HTR-8/SVneo (cell line): ENCODE data around the gene PCGF3.
"Not testable (repeated sequence)": the region's sequence is repeated elsewhere in the genome, so short reads cannot be mapped to it uniquely, and the experiment has no call there.

Source experiments
- DNase-seq: peaks from one replicate; pipeline ENCODE4 v3.0.0; 2011; ENCODE audit warnings: low spot score, mixed read lengths; ENCODE audit not compliant: insufficient read length
- FAIRE-seq: peaks from 2 replicates; lab custom pipeline; 2011; peaks lifted over from hg19 to GRCh38; lab: Jason Lieb, UNC

PCGF3 gene

DNA sequence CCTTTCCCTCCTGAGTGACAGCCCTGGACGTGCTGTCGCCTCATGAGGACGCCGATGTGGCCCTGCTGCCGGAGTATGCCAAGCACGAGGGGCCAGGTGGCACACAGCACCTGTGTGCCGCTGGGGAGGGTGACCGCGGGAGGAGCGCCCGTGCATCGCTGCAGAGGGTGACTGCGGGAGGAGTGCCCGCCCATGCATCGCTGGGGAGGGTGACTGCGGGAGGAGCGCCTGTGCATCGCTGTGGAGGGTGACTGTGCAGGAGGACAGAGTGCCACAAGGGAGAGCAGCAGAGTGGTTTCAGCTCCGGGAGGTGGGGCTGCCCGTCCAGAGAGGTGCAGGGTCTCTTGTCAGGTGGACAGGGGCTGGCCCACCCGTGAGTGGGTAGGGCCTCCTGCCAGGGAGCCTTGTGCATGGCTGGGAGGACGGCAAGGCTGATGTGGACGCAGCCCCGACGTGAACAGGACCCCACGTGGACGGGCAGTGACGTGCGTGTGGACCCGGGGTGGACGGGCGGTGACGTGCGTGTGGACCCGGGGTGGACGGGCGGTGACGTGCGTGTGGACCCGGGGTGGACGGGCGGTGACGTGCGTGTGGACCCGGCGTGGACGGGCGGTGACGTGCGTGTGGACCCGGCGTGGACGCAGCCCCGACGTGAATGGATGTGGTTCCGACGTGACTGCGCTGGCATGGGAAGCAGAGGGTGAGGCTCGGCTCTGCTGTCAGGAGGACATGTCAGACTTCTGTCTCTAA lies 14.7 kb downstream of the PCGF3 start:
- FAIRE-seq (no peak), DNase-seq (no peak)

DNA sequence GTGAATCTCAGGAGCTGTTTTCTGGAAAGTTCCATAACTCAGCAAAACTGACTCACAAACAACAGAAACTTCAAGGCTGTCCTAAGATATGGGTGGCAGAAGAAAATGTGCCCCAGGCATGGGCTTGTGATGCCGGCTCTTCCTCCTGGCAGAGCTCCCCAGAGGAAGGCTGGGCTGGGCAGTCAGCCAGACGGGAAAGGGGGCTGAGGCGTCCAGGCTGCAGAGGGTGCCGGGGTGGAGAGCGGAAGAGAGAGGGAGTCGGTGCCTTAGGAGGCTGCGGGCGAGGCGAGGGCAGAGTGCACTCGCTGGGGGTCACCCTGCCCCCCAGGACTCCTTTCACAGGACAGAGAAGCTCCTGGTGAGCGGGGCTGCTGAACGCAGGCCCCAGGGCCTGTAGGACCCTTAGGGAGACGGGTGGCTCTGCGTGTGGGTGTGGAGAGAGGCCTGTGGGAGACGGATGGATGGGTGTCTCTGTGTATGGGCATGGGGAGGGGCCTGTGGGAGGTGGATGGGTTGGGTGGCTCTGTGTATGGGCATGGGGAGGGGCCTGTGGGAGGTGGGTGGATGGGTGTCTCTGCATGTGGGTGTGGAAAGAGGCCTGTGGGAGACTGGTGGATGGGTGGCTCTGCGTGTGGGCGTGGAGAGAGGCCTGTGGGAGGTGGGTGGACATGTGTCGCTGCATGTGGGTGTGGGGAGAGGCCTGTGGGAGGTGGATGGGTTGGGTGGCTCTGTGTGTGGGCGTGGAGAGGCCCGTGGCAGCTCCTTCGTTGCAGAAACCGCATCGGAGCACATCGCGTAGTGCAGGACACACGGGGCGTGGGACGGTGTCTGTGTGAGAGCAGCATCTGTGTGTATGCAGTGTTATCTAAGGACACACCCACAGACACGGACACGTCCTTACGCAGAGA lies 15.9 kb downstream of the PCGF3 start:
- DNase-seq (no peak), FAIRE-seq (no peak)

DNA sequence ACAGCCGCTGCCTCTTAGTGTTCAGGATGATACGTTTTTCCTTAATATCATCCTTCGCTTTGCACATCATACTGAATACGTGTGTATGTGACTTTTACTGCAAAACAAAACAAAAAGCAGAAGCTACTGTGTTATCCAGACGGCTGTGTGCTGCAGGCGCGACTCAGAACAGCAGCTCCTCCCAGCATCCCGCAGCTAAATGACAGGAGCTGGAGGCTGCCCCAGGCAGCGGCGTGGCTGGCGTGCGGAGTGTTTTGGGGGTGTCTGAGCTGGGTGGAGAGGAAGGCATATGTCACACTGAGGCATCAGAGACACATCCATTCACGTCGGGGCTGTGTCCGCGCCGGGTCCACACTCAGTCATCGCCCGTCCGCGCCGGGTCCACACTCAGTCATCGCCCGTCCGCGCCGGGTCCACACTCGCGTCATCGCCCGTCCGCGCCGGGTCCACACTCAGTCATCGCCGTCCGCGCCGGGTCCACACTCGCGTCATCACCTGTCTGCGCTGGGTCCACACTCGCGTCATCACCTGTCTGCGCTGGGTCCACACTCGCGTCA lies 16.6 kb downstream of the PCGF3 start:
- peak; percentile 42 for FAIRE-seq
- no peak for DNase-seq

DNA sequence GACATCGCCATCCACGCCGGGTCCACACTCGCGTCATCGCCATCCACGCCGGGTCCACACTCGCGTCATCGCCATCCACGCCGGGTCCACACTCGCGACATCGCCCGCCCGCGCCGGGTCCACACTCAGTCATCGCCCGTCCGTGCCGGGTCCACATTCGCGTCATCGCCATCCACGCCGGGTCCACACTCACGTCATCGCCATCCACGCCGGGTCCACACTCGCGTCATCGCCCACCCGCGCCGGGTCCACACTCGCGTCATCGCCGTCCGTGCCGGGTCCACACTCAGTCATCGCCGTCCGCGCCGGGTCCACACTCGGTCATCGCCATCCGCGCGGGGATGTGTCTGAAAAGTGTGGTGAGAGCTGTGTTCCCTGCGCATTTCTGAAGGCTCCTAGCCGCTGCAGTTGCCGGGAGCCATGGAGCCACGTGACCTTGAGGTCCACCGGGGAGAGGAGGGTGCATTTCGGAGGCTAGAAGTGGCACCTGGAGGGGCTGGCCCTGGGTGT lies 17.3 kb downstream of the PCGF3 start:
- FAIRE-seq (no peak), DNase-seq (no peak)

DNA sequence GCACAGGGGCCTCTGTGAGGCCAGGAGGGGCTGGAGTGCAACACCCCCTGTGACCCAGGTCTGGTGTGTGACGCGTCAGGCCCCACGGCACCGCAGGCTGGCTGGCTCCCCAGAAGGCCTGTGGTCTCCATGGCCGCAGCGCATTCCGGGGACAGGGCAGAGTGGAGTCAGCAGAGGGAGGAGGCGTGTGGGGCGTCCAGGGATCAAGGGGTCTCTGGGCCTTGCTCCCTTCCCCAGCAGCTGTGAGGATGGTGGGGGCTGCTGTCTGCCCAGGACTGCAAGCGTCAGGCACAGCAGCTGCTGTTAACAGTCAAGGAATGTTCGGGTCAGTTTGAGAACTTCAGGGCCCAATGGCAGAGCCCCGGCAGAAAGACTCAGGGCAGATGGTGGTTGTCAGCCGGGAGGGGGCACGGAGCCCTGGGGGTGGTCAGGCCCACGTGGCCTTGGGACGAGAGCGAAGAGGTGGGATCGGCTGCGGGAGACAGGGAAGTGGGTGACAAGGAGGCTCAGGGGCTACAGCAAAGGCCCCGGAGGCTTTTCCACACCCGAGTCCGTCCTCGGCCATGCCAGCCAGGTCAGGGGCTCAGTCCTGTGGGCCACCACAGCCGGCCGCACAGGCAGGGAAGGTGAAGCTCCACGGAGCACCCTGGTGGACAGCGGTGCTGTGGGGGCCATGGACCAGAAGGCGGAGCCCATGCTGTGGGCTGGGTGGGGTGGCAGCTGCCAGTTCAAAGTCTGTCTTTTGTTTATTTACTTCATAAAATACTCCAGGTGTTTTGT lies 18.3 kb downstream of the PCGF3 start:
- no peak for FAIRE-seq

GRCh38 chr4:725391-726234 lies 20.0 kb downstream of the PCGF3 start:
- FAIRE-seq (no peak), DNase-seq (no peak)

More for the DNA sequence above, 18.3 kb downstream of the PCGF3 start:
- DNase-seq = no peak

DNA sequence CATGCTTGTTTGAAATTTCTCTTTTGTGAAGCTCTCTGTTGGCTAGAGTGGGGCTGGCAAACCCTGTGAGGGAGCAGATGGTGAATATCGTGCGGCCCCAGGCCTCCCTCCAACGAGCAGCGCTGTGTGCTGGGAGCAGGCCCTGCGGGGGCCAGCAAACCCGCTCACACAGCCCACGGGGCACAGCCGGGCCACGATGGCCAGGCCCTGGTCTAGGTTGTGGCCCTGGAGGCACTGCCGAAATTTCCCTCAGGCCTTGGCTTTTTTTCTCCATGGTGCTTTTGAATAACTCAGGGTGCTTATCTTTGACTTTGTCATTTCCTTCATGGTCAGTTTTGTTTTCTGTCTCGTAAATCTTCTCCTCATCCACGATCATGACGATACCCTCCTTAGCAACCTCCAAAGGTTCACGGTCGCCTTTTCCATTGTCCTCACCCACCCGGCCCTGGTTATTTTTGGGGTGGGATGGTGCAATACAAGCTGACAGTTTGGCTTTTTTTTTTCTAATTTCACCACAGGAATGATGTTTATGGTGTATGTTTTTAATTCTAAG lies 20.7 kb downstream of the PCGF3 start:
- DNase-seq = no peak
- FAIRE-seq = no peak

- DNase-seq (no peak), FAIRE-seq (no peak)
Observed at GRCh38 chr4:726838-727237, 21.2 kb downstream of the PCGF3 start.

DNA sequence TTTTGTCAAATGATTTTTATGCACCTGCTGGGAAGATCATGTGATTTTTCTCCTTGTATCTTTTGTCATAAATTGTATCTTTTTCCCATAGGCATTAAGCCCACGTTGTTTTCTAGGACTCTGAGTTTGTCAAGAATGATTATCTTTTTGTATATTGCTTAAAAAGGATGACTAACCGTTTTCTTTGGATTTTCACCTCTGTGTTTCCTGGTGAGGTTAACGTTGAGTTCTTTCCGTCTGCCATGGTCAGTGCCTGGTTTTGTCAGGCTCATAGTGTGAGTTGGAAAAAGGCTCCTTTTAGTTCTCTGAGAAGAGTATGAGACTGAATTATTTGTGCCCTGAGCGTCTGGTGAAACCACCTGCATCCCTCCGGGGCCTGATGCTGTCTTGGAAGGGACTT lies 21.9 kb downstream of the PCGF3 start:
- FAIRE-seq = no peak

DNA sequence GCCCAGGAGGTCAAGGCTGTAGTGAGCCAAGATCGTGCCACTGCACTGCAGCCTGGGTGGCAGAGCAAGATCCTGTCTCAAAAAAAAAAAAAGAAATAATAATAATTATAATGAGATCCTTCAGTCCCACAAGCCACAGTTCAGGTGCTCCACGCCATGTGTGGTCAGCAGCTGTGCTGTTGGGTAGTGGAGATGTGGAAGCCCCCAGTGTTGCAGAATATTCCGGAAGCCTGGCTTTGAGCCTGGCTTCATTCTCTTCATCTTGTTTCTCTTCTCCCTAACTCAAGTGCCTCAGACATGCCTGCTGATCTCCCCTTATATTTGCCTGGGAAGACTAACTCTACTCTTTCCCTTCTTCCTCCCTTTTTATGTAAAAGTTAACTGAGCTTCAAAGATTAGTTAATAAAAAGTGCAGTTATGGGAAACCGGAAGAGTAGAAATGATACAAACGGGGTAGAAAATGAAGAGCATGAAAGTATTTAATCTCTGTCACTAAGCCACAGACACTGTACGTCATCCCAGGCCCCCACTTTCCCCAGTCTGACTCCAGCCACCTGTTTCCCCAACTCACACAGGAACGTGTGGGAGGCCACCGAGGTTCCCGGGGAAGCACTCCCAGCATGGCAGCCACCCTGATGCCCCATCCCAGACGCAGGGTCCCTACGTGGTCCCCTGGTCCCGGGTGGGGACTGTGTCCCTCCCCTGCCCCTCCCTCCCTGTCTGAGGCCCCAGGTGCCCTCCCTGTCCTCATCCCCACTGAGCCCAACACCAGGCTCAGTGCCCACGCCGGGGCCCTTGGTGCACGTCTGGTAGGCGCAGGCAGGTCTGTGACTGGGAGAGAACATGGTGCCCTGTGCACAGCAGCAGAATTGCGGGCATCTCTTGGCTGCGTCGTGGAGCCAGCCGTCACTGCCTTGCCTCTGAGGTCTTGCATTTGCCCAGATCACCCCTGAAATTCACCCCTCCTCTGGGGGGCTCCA lies 24.0 kb downstream of the PCGF3 start:
- DNase-seq (no peak), FAIRE-seq (no peak)

More for the DNA sequence above, 21.9 kb downstream of the PCGF3 start:
- no peak for DNase-seq

DNA sequence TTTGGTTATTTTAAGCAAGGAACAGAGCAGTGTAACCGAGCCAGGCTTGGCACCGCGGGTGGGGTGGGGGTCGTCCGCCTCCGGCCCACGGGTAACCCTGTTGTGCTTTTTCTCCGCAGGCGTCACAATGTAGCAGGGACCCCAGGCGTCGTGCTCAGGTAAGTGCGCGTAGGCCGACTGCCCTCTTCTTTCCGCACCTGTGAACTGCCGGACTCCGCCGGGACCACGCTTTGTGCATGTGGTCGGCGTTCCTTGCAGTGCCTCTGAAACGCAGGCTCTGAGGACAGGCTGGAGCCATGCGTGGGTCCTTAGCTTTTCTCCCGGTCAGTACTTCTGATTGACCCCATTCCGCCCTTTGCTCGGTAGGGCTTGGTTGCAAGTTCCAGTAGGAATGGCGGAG lies 24.9 kb downstream of the PCGF3 start:
- FAIRE-seq (no peak), DNase-seq (no peak)

DNA sequence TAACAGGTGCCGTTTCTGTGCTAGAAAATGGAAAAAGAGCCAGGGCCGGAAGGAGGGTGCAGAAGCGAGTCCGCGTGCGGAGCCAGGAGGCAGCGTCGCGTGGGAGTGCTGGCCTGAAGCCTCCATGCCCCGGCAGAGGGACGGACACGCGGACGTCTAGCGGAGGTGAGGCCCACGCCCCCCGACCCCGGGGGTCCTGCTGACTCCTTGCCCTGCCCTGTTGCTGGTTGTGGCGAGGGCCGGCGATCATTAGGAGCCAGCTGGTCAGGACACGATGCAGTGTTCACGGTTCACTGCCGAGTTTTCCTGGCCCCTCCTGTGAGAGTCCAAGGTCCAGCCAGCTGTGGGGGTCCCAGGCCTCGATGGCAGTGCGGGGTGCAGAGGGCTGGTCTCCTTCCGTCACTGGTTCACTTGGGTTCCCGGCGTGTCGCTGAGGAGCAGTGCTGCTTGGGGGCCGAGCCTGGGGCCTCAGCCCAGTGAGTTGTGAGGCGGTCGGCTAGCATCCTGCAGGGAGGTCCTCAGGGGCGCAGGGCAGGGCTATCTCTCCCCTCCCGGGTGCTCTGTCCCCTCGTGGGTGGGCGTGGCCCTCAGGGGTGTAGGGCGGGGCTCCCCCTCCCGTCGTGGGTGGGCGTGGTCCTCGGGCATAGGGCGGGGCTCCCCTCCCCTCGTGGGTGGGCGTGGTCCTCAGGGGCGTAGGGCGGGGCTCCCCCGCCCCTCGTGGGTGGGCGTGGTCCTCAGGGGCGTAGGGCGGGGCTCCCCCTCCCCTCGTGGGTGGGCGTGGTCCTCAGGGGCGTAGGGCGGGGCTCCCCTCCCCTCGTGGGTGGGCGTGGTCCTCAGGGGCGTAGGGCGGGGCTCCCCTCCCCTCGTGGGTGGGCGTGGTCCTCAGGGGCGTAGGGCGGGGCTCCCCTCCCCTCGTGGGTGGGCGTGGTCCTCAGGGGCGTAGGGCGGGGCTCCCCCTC lies 25.6 kb downstream of the PCGF3 start:
- not testable (repeated sequence) for DNase-seq, FAIRE-seq

DNA sequence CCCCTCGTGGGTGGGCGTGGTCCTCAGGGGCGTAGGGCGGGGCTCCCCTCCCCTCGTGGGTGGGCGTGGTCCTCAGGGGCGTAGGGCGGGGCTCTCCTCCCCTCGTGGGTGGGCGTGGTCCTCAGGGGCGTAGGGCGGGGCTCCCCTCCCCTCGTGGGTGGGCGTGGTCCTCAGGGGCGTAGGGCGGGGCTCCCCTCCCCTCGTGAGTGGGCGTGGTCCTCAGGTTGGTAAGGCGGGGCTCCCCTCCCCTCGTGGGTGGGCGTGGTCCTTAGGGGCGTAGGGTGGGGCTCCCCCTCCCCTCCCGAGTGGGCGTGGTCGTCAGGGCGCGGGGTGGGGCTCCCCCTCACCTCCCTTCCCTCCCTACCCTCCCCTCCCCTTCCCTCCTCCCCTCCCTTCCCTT lies 26.3 kb downstream of the PCGF3 start:
- FAIRE-seq, DNase-seq: not testable (repeated sequence)

DNA sequence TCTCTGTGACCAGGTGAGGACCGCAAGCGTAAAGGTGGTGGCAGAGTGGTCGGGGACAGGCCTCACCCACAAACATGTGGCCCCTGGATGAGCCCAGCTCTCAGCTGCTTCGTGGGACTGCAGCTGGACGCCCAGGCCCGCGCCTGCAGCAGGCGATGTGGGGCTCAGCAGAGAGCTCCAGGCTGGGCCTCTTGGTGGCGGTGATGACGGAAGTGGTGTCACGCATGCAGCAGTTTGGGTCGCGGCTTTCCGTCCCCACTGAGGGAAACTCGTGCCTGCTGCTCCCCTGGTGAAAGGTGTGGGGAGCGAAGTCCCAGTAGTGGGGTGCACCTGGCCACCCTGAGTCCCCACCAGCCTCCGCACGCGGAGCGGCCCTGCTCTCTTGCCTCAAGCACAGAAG lies 26.9 kb downstream of the PCGF3 start:
- no peak for DNase-seq
- no peak for FAIRE-seq

DNA sequence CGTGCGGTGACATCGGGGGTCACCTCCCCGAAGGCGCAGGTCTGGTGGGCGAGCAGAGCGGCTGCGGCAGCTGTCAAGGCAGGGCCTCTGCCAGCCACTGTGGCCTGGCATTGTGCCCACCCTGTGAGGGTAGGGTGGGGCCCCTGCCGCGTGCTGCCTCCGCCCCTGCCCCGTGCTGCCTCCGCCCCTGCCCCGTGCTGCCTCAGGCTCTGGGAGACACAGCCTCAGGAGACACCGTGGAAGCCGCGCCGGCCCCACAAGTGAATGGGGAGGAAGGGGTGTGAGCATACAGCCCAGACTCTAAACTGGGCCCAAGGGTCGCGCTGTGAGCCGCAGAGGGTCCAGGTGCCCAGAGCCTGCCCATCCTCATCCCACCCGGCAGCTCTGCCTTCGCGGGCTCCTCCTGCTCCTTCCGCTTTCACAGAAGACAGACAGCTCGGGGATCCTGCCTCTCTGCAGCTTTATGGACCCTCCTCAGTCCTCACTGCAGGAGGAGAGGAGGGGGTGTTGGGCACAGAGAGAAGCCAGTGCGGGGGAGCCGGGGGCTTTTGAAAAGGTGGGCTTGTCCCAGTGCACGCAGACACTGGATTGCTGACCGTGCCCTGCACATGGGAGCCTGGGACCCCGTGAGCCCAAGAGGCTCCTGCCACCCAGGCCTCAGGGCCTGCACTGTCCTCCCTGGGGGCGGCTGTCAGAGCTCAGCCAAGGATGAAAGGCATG lies 27.4 kb downstream of the PCGF3 start:
- no peak for FAIRE-seq

GRCh38 chr4:733631-733980 lies 28.0 kb downstream of the PCGF3 start:
- FAIRE-seq (no peak), DNase-seq (no peak)

More for the DNA sequence above, 27.4 kb downstream of the PCGF3 start:
- no peak for DNase-seq
